HepG2 (cell line): ENCODE measurements around the gene CLPSL2. TPM values are rescaled to one million over a fixed set of nuclear protein-coding genes. Genes with fewer than 3 reads are reported as not detected.
A peak's percentile ranks its signal among the peaks of the same experiment; 100 is the strongest.

ENCODE experiments used
- ATAC-seq: fragments of 200-7000 bp; cut with Tn5 transposase; 3 replicates; pipeline ENCODE4 v1.9.1; 2020; ENCODE audit warnings: mild to moderate bottlenecking, moderate library complexity
- BruUV-seq: library from RNA; stranded (reverse); fragments of 400-500 nt; replicated peaks from 2 replicates; lab custom pipeline; 2021; lab: Mats Ljungman, UMichigan
- CTCF ChIA-PET: fragments of 300-600 bp; formaldehyde crosslinking; extraction: SDS; loops from one replicate; lab custom pipeline; 2021; ENCODE audit warnings: low total read pairs, inconsistent platforms, low intra/inter-chr PET ratio; lab: Yijun Ruan, JAX
- POLR2A ChIA-PET: fragments of 350-600 bp; sonication (Branson Sonifier 250); formaldehyde crosslinking; loops from one replicate; lab custom pipeline; 2020; ENCODE audit warnings: antibody characterized with exemption, inconsistent platforms; lab: Yijun Ruan, JAX
- DNase-seq: peaks from one replicate; pipeline ENCODE4 v3.0.0-alpha.2; 2015; ENCODE audit warnings: low spot score
- FAIRE-seq: peaks from 3 replicates; lab custom pipeline; 2011; peaks lifted over from hg19 to GRCh38; lab: Jason Lieb, UNC
- H2AFZ ChIP-seq: one replicate; pipeline ENCODE4 v1.6.1; 2011; ENCODE audit warnings: low read length, inconsistent platforms
- H3K27ac ChIP-seq: fragments of 300-600 bp; 3 replicates; pipeline ENCODE4 v1.8.0; 2011; ENCODE audit warnings: mixed run types, mild to moderate bottlenecking, mixed read lengths, low read length, inconsistent platforms; ENCODE audit not compliant: insufficient read depth; ENCODE audit errors: extremely low read length
- H3K27me3 ChIP-seq, 2 experiments: fragments of 200-600 bp in 1 of 2; 2 replicates in 1 of 2; 3 replicates in 1 of 2; pipeline versions ENCODE4 v1.6.0 to v1.8.0; 2011; ENCODE audit warnings: low read length in 2 of 2, mild to moderate bottlenecking in 2 of 2, moderate library complexity in 2 of 2, inconsistent platforms in 1 of 2; ENCODE audit not compliant: insufficient read depth in 2 of 2, control insufficient read depth in 1 of 2
- H3K36me3 ChIP-seq, 2 experiments: fragments of 200-600 bp in 1 of 2; replicated peaks in 1 of 2; 2 replicates in 1 of 2; 3 replicates in 1 of 2; pipeline versions ENCODE4 v1.5.1 to v1.8.0; 2011; ENCODE audit warnings: low read length in 2 of 2, inconsistent platforms in 1 of 2; ENCODE audit not compliant: insufficient read depth in 2 of 2, control insufficient read depth in 1 of 2
- H3K4me1 ChIP-seq: 2 replicates; pipeline ENCODE4 v1.5.1; 2012; ENCODE audit warnings: low read length, inconsistent platforms; ENCODE audit not compliant: insufficient read depth
- H3K4me2 ChIP-seq: 2 replicates; pipeline ENCODE4 v1.6.0; 2011; ENCODE audit warnings: low read depth, low read length, inconsistent platforms
- H3K4me3 ChIP-seq, 3 experiments: fragments of 200-600 bp in 1 of 3; sonication (generic), shearing (Covaris generic) in 1 of 3; replicated peaks in 1 of 3; 2 replicates each; pipeline ENCODE4 v1.5.1; 2011 to 2016; ENCODE audit warnings: low read length in 3 of 3, inconsistent platforms in 2 of 3, low read depth in 2 of 3, mild to moderate bottlenecking in 2 of 3, control low read depth in 1 of 3, mixed read lengths in 1 of 3; ENCODE audit not compliant: insufficient read depth in 1 of 3
- H3K79me2 ChIP-seq: one replicate; pipeline ENCODE4 v1.6.1; 2011; ENCODE audit warnings: low read length, inconsistent platforms; ENCODE audit not compliant: insufficient read depth
- H3K9ac ChIP-seq: 2 replicates; pipeline ENCODE4 v1.6.0; 2011; ENCODE audit warnings: mild to moderate bottlenecking, low read depth, low read length, inconsistent platforms; ENCODE audit not compliant: insufficient read depth
- H3K9me3 ChIP-seq: 2 replicates; pipeline ENCODE4 v1.5.1; 2012; ENCODE audit warnings: mild to moderate bottlenecking, low read length
- H4K20me1 ChIP-seq: 2 replicates; pipeline ENCODE4 v1.6.0; 2011; ENCODE audit warnings: inconsistent platforms, mild to moderate bottlenecking, low read length, moderate library complexity; ENCODE audit not compliant: insufficient read depth
- AGO1 ChIP-seq: fragments of 200-400 bp; formaldehyde crosslinking; IDR thresholded peaks from 2 replicates; pipeline ENCODE4 v1.6.1; 2017; ENCODE audit warnings: mild to moderate bottlenecking, low read depth, low read length, moderate library complexity; ENCODE audit not compliant: poor library complexity, severe bottlenecking
- ARNT2 ChIP-seq: sonication (generic); formaldehyde crosslinking; IDR thresholded peaks from 2 replicates; pipeline ENCODE4 v1.8.0; 2022; ENCODE audit warnings: mild to moderate bottlenecking, low read depth, missing genetic modification reagents, moderate library complexity
- CBX1 ChIP-seq: IDR thresholded peaks from one replicate; pipeline ENCODE4 v1.6.1; 2016; ENCODE audit warnings: antibody characterized with exemption, low read depth
- CCDC6 ChIP-seq: sonication (generic); formaldehyde crosslinking; IDR thresholded peaks from 2 replicates; pipeline ENCODE4 v1.8.1; 2022; ENCODE audit warnings: mild to moderate bottlenecking, missing genetic modification reagents, moderate library complexity
- MATR3 ChIP-seq: sonication (generic); formaldehyde crosslinking; IDR thresholded peaks from 2 replicates; pipeline ENCODE4 v1.4.0; 2020; ENCODE audit warnings: missing genetic modification reagents
- NFAT5 ChIP-seq: sonication (generic); formaldehyde crosslinking; IDR thresholded peaks from 2 replicates; pipeline ENCODE4 v1.4.0; 2020; ENCODE audit warnings: missing genetic modification reagents
- PTBP1 ChIP-seq: fragments of 200-400 bp; formaldehyde crosslinking; IDR thresholded peaks from 2 replicates; pipeline ENCODE4 v1.6.1; 2018; ENCODE audit warnings: low read length, low read depth; ENCODE audit not compliant: poor library complexity, severe bottlenecking
- SMAD1 ChIP-seq: sonication (generic); formaldehyde crosslinking; IDR thresholded peaks from 2 replicates; pipeline ENCODE4 v1.4.0; 2020; ENCODE audit warnings: missing genetic modification reagents, low read depth, mild to moderate bottlenecking, borderline replicate concordance
- SRY ChIP-seq: sonication (generic); formaldehyde crosslinking; IDR thresholded peaks from 2 replicates; pipeline ENCODE4 v1.8.0; 2022; ENCODE audit warnings: mild to moderate bottlenecking, missing genetic modification reagents
- TSC22D2 ChIP-seq: sonication (generic); formaldehyde crosslinking; IDR thresholded peaks from 2 replicates; pipeline ENCODE4 v1.5.1; 2020; ENCODE audit warnings: missing genetic modification reagents, mild to moderate bottlenecking, borderline replicate concordance
- ZEB1 ChIP-seq: IDR thresholded peaks from 2 replicates; pipeline ENCODE4 v1.6.1; 2012; ENCODE audit warnings: mild to moderate bottlenecking, low read depth, inconsistent platforms; ENCODE audit not compliant: insufficient replicate concordance
- ZMAT3 ChIP-seq: sonication (generic); formaldehyde crosslinking; conservative IDR thresholded peaks from 2 replicates; pipeline ENCODE4 v1.7.0; 2021; ENCODE audit warnings: missing genetic modification reagents
- ZNF350 ChIP-seq: sonication (generic); formaldehyde crosslinking; IDR thresholded peaks from 2 replicates; pipeline ENCODE4 v1.4.0; 2020; ENCODE audit warnings: mild to moderate bottlenecking, low read depth, missing genetic modification reagents, borderline replicate concordance
- ZNF567 ChIP-seq: sonication (generic); formaldehyde crosslinking; IDR thresholded peaks from 2 replicates; pipeline ENCODE4 v1.8.1; 2023; ENCODE audit warnings: mild to moderate bottlenecking, missing genetic modification reagents, borderline replicate concordance
- ZNF605 ChIP-seq: sonication (generic); formaldehyde crosslinking; IDR thresholded peaks from 2 replicates; pipeline ENCODE4 v1.8.0; 2022; ENCODE audit warnings: mild to moderate bottlenecking, missing genetic modification reagents
- ZUFSP ChIP-seq: sonication (generic); formaldehyde crosslinking; IDR thresholded peaks from 2 replicates; pipeline ENCODE4 v1.9.0; 2021; ENCODE audit warnings: missing genetic modification reagents, mild to moderate bottlenecking, borderline replicate concordance
- WGBS: methylation state at CpG from one replicate; pipeline ENCODE4 v1.1.6; 2017; ENCODE audit warnings: low lambda C conversion rate; 5-methylcytosine and 5-hydroxymethylcytosine counted together
- in situ Hi-C: cut with HindIII; loops from 2 replicates; pipeline ENCODE4 v1.10.0; 2017; ENCODE audit warnings: low pct_unique_long_range_greater_than_20kb; ENCODE audit not compliant: extremely low pct_ligation_motif_present
- intact Hi-C: fragments of 100-400 bp; cut with micrococcal nuclease; formaldehyde crosslinking; loops from one replicate; pipeline ENCODE4 v1.10.0; 2022; ENCODE audit not compliant: unreplicated experiment
- polyA plus RNA-seq, 8 experiments: library from polyadenylated mRNA; depleted of rRNA in 3 of 8; stranded (reverse) in 7 of 8; unstranded in 1 of 8; fragments of >200 nt; fragmentation: Illumina TruSeq in 4 of 8; extraction: Trizol in 4 of 8; gene quantifications; 2 replicates each; pipeline versions ENCODE4 v1.2.1 to v1.2.3, GENCODE V29; 2011 to 2016; ENCODE audit warnings: low read depth in 4 of 8, missing spikeins in 1 of 8, mixed read lengths in 1 of 8; ENCODE audit not compliant: insufficient read depth in 1 of 8
- total RNA-seq, 5 experiments: library from RNA; depleted of rRNA; stranded (reverse); fragments of >200 nt; fragmentation: Illumina TruSeq; extraction: Trizol; gene quantifications; 2 replicates each; pipeline ENCODE4 v1.2.3, GENCODE V29; 2016; ENCODE audit warnings: low read depth in 1 of 5

Gene CLPSL2
- total and polyA plus RNA-seq, 2 of the 13 experiments (the other 11 are each of a cell fraction or from before 2014, with no cell fraction given) = not detected

- in situ Hi-C loops = no loop called here
- peak overlapping the region; percentile 52 for H3K4me2 ChIP-seq
- POLR2A ChIA-PET = interaction anchor here (1.5 kb wide), 1 partner anchor 18 kb away, joined by 3 read pairs; no protein-coding TSS in a partner anchor
Observed at GRCh38 chr6:35811699-35811995, 35.2 kb downstream of the CLPSL2 start.

More at GRCh38 chr6:35811699-35811995, 35.2 kb downstream of the CLPSL2 start:
- Histone ChIP-seq H3K9me3 (no peaks in the 10 kb centered on the region), H3K4me3 (peak overlapping the region in 1 of 3 experiments; percentile 21; a peak in 2 of 6 replicates), H3K36me3 (no peaks in the 10 kb centered on the region), H3K79me2 (no peaks in the 10 kb centered on the region), H3K4me1 (peaks cover 11% of the 10 kb centered on the region; the same call in 1 of the 2 replicates), H3K27me3 (0 out of 5 replicates have a peak, but pooled peaks cover 0 to 5% of the 10 kb centered on the region in 2 experiments), H2AFZ (no peak overlapping the region), H3K27ac (no peak overlapping the region), H4K20me1 (no peaks in the 10 kb centered on the region), H3K9ac (no peak overlapping the region)
- DNase-seq (no peak), ATAC-seq (no peak), FAIRE-seq (no peak)
- intact Hi-C loops = no loop called here
- BruUV-seq = no TSS peak
- no peak for TF ChIP-seq TSC22D2 (CRISPR knock-in tag)
- TF ChIP-seq PTBP1 = no peak
- TF ChIP-seq CBX1 = no peak
- no peak for TF ChIP-seq ZUFSP (CRISPR knock-in tag)
- TF ChIP-seq CCDC6 (CRISPR knock-in tag) = no peak
- no peak for TF ChIP-seq SRY (CRISPR knock-in tag)
- TF ChIP-seq SMAD1 (CRISPR knock-in tag) = no peak
- no peak for TF ChIP-seq AGO1
- no peak for TF ChIP-seq ZNF567 (CRISPR knock-in tag)
- no peak for TF ChIP-seq NFAT5 (CRISPR knock-in tag)
- no peak for TF ChIP-seq ARNT2 (CRISPR knock-in tag)
- TF ChIP-seq ZNF350 (CRISPR knock-in tag) = no peak
- TF ChIP-seq ZNF605 (CRISPR knock-in tag) = no peak
- no peak for TF ChIP-seq ZMAT3 (CRISPR knock-in tag)
- TF ChIP-seq MATR3 (CRISPR knock-in tag) = no peak
- no peak for TF ChIP-seq ZEB1
- 23% methylated on average over 6 of the region's 6 CpGs for WGBS
- CTCF ChIA-PET = no interaction called here
